OCI-LY3 (cell line): ENCODE measurements around the gene BCAT1.

Source experiments
- H2AFZ ChIP-seq: fragments of 200-600, 300-600 bp; shearing (Covaris generic); 2 replicates; pipeline ENCODE4 v1.6.0; 2014; ENCODE audit warnings: antibody characterized with exemption, low read depth, low read length
- H3K27ac ChIP-seq: fragments of 200-600, 300-600 bp; sonication (generic); 2 replicates; pipeline ENCODE4 v1.5.1; 2014; ENCODE audit warnings: mild to moderate bottlenecking, low read length, moderate library complexity, mixed read lengths
- H3K27me3 ChIP-seq: fragments of 200-600, 300-600 bp; sonication (generic); 2 replicates; pipeline ENCODE4 v1.6.1; 2014; ENCODE audit warnings: low read depth, low read length, mixed read lengths
- H3K36me3 ChIP-seq: fragments of 200-600, 300-600 bp; sonication (generic); replicated peaks from 2 replicates; pipeline ENCODE3; 2014; ENCODE audit warnings: low read depth, low read length, mixed read lengths
- H3K4me1 ChIP-seq: fragments of 300-600, 200-600 bp; sonication (generic); 2 replicates; pipeline ENCODE4 v1.6.1; 2014; ENCODE audit warnings: low read length, mixed read lengths
- H3K4me2 ChIP-seq: fragments of 200-600, 300-600 bp; sonication (generic); 2 replicates; pipeline ENCODE4 v1.6.1; 2014; ENCODE audit warnings: low read length, mixed read lengths
- H3K4me3 ChIP-seq: fragments of 300-600, 200-600 bp; sonication (generic); 2 replicates; pipeline ENCODE4 v1.5.1; 2014; ENCODE audit warnings: antibody characterized with exemption, mild to moderate bottlenecking, low read length, moderate library complexity
- H3K79me2 ChIP-seq: fragments of 300-600, 200-600 bp; shearing (Covaris generic); 2 replicates; pipeline ENCODE4 v1.6.1; 2014; ENCODE audit warnings: mild to moderate bottlenecking, low read length, mixed read lengths
- H3K9ac ChIP-seq: fragments of 300-600, 200-600 bp; shearing (Covaris generic); 2 replicates; pipeline ENCODE4 v1.6.0; 2014; ENCODE audit warnings: mild to moderate bottlenecking, low read length, moderate library complexity
- H3K9me3 ChIP-seq: fragments of 200-600, 300-600 bp; shearing (Covaris generic); 2 replicates; pipeline ENCODE4 v1.6.1; 2014; ENCODE audit warnings: low read length, mixed read lengths; ENCODE audit not compliant: insufficient read depth
- H4K20me1 ChIP-seq: fragments of 200-600, 300-600 bp; sonication (generic); 2 replicates; pipeline ENCODE4 v1.6.1; 2016; ENCODE audit warnings: low read length, mixed read lengths; ENCODE audit not compliant: insufficient read depth
- CTCF ChIP-seq: fragments of 200-600, 300-600 bp; sonication (generic); IDR thresholded peaks from 2 replicates; pipeline ENCODE4 v1.5.1; 2014; ENCODE audit warnings: antibody characterized with exemption, low read length, low read depth
- EZH2phosphoT487 ChIP-seq: fragments of 200-600 bp; shearing (Covaris generic); IDR thresholded peaks from 2 replicates; pipeline ENCODE4 v1.6.1; 2018; ENCODE audit warnings: antibody characterized with exemption, mixed run types, low read depth

BCAT1 gene

GRCh38 chr12:24989216-24989615, 40.3 kb upstream of the BCAT1 start:
- H3K4me3 ChIP-seq, result no peak overlapping the region
- H3K9me3 ChIP-seq, result peaks cover 2% of the 10 kb centered on the region
- no peak overlapping the region for H2AFZ ChIP-seq
- H3K9ac ChIP-seq, result no peak overlapping the region
- peaks cover under 1% of the 10 kb centered on the region for H3K36me3 ChIP-seq
- H3K4me1 ChIP-seq, result peaks cover 10% of the 10 kb centered on the region; the same call in 1 of the 2 replicates
- no peak overlapping the region for H3K4me2 ChIP-seq
- no peak for TF ChIP-seq CTCF
- H3K27me3 ChIP-seq, result peaks cover 6% of the 10 kb centered on the region
- H3K79me2 ChIP-seq, result no peaks in the 10 kb centered on the region
- H3K27ac ChIP-seq, result no peak overlapping the region
- H4K20me1 ChIP-seq, result no peaks in the 10 kb centered on the region

GRCh38 chr12:24982250-24982649, 33.3 kb upstream of the BCAT1 start:
- Histone ChIP-seq H4K20me1 (no peaks in the 10 kb centered on the region), H2AFZ (no peak overlapping the region), H3K79me2 (no peaks in the 10 kb centered on the region), H3K9me3 (peaks cover 6% of the 10 kb centered on the region), H3K9ac (no peak overlapping the region), H3K4me3 (no peak overlapping the region), H3K27me3 (no peaks in the 10 kb centered on the region), H3K27ac (no peak overlapping the region), H3K36me3 (peaks cover 4% of the 10 kb centered on the region), H3K4me2 (no peak overlapping the region), H3K4me1 (peaks cover 3% of the 10 kb centered on the region; the same call in 1 of the 2 replicates)
- TF ChIP-seq CTCF (no peak), EZH2phosphoT487 (no peak)

- H3K4me2 ChIP-seq, result no peak overlapping the region
- H3K9ac ChIP-seq, result no peak overlapping the region
Observed at GRCh38 chr12:24979976-24980730, 31.3 kb upstream of the BCAT1 start.

GRCh38 chr12:24979329-24979728, 30.4 kb upstream of the BCAT1 start:
- H2AFZ ChIP-seq, result no peak overlapping the region

More at GRCh38 chr12:24979976-24980730, 31.3 kb upstream of the BCAT1 start:
- Histone ChIP-seq H3K36me3 (peaks cover 4% of the 10 kb centered on the region), H3K27me3 (no peaks in the 10 kb centered on the region), H2AFZ (no peak overlapping the region), H3K27ac (no peak overlapping the region), H3K4me3 (no peak overlapping the region), H3K79me2 (no peaks in the 10 kb centered on the region), H3K9me3 (peaks cover 6% of the 10 kb centered on the region), H3K4me1 (peaks cover 10% of the 10 kb centered on the region), H4K20me1 (no peaks in the 10 kb centered on the region)
- TF ChIP-seq EZH2phosphoT487 (no peak), CTCF (no peak)

More at GRCh38 chr12:24979329-24979728, 30.4 kb upstream of the BCAT1 start:
- no peak overlapping the region for H3K4me2 ChIP-seq
- H3K4me3 ChIP-seq, result no peak overlapping the region
- no peaks in the 10 kb centered on the region for H3K79me2 ChIP-seq
- peaks cover 10% of the 10 kb centered on the region for H3K4me1 ChIP-seq
- no peak overlapping the region for H3K27ac ChIP-seq
- H3K27me3 ChIP-seq, result no peaks in the 10 kb centered on the region
- peaks cover 4% of the 10 kb centered on the region for H3K36me3 ChIP-seq
- TF ChIP-seq EZH2phosphoT487 (no peak), CTCF (no peak)
- peaks cover 5% of the 10 kb centered on the region for H3K9me3 ChIP-seq
- no peaks in the 10 kb centered on the region for H4K20me1 ChIP-seq
- no peak overlapping the region for H3K9ac ChIP-seq
